HG02852 (cell line): ENCODE results near the gene RFX5.
A peak's percentile ranks its signal among the peaks of the same experiment; 100 is the strongest.
"Not testable (repeated sequence)": the region's sequence is repeated elsewhere in the genome, so short reads cannot be mapped to it uniquely, and the experiment has no call there.

Experiments
- ATAC-seq: cut with Tn5 transposase; IDR thresholded peaks from one replicate; pipeline ENCODE4 v1.9.1; 2021; ENCODE audit warnings: mild to moderate bottlenecking, moderate library complexity; ENCODE audit not compliant: unreplicated experiment

The RFX5 gene

GRCh38 chr1:151346769-151347522, at the start of gene RFX5:
RFX5 (minus strand) TSS chr1:151347252; CDS start chr1:151346320, 932 bp downstream.
- peak; percentile 95 for ATAC-seq

- not testable (repeated sequence) for ATAC-seq
These were observed 49.2 kb upstream of the RFX5 start for GRCh38 chr1:151396265-151396664.

GRCh38 chr1:151393583-151393982, 46.5 kb upstream of the RFX5 start:
- ATAC-seq = no peak

DNA sequence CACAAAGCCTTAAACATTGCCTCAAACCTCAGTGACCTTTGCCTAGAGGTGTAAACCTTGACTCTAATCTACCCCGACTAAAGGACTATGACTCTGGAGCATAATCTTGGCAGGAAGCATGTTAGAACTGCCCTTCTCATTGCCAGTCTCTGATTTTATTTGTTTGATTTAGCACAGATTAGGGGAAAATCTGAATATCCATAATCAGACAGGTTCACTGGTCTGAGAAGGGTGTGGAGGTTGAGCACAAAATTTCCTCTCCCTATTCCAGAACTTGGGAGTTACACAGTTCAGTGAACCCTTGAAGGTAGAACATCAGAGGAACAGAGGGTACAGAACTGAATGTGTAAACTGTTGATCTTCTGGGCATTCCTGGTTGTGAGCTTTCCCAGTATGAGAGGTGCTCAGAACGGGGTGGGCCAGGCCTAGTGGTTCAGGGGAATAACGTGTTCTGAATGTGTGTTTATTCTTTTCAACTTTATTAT, 44.1 kb upstream of the RFX5 start:
- no peak for ATAC-seq

GRCh38 chr1:151390221-151391078, 43.4 kb upstream of the RFX5 start:
- not testable (repeated sequence) for ATAC-seq

- ATAC-seq = no peak
These were observed 39.0 kb upstream of the RFX5 start for GRCh38 chr1:151386002-151386401.

GRCh38 chr1:151384584-151384983, 37.5 kb upstream of the RFX5 start:
- no peak for ATAC-seq

DNA sequence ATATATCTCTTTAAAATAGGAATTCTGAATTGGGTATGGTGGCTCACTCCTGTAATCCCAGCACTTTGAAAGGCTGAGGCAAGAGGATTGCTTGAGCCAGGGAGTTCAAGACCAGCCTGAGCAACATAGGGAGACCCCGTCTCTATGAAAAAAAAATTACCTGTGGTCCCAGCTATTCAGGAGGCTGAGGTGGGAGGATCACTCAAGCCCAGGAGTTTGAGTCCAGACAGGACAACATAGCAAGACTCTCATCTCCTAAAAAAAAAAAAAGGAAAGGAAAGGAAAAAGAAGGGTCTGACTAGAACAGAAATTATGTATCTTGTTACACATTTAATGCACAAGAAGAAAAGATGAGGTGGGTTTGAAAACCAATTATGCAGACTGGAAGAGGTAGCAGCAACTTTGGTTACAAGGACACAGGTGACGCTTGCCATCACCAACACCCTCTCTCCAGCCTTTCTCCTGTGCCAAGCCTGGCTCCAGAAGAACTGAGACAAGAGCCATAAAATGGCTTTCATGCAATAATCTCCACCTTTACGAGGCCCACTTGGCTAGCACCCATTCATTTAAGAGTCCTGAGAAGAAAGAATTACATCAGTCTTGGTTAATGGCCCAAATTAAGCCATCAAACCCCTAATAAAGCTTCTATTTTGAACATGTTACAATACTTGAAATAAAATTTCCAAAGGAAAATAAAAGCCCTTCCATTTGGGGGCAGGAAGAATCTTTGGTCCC, 30.3 kb upstream of the RFX5 start:
- no peak for ATAC-seq

GRCh38 chr1:151373196-151373595, 26.1 kb upstream of the RFX5 start:
- no peak for ATAC-seq

DNA sequence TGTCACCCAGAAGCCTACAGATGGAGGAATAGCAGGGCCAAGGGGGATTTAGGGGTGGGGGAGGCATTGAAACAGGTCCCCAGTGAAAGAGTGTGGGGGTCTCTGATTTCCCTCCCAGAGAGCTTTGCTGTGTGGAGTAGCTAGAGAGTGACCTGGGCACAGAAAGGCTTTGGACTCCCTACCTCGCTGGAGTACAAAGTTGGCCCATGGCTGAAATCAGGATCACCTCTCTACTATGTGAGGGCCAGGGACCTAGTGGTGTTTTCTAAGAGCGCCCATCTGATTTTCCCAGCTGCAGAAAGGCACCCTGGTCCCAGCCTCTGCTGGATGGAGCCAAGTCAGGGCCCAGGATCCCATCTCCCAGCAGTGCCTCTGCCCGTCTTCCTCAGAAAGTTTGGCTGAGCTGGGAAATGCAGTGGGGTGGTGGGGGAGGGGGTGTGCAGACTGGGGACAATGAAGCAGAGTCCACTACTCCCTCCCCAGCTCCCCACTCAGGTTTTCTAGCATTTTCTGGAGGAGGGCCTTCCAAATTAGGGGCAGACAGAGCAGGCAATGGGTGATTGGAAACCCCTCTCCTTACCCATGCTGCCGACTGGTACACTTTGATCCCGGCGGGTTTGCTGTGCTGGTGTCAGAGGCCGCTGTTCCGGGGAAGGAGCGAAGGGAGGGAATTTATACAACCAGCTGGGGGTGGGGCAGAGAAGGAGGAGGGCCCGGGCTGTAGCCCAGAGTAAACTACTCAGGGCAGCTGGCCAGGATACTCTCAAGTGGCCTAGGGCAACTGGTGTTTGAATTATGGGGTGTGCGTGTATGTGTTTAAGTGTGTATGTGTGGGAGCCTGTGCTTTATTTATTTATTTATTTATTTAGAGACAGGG, 25.2 kb upstream of the RFX5 start, which contains the start of gene SELENBP1:
Gene SELENBP1, minus strand, starts transcription at position 648 of the 877 bp plus-strand sequence. Its CDS starts 64 bp downstream, at position 584.
- ATAC-seq = no peak

DNA sequence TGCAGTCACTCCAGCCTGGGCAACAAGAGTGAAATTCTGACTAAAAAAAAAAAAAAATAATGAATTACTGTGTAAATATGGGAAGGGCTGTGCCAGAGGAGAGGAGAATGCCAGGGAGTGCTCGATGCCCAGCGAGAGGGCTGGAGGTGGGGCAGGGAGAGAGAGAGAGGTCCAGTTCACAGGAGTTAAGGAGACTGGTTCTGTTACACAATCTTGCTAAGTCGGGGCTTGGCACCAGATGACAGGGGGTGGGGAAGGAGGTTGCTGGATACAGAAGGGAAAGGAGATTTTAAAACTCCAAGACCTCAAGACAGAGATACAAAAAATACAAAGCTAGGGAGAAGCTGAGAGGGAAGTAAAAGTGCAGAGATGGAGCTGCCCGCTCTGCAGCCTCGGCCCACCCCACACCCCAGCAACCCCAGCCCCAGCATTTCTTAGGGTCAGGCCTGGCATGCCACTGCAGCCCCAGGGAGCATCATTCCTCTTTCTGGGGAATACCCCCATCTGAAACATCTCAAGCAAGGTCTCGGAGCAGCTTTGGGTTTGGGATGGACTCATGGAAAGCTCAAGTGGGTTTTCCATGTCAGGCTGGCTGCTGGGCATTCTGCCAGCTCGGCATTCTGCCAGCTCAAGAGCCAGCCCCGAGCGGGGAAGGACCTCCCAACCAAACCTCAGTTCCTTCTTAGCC, 24.5 kb upstream of the RFX5 start:
- no peak for ATAC-seq

DNA sequence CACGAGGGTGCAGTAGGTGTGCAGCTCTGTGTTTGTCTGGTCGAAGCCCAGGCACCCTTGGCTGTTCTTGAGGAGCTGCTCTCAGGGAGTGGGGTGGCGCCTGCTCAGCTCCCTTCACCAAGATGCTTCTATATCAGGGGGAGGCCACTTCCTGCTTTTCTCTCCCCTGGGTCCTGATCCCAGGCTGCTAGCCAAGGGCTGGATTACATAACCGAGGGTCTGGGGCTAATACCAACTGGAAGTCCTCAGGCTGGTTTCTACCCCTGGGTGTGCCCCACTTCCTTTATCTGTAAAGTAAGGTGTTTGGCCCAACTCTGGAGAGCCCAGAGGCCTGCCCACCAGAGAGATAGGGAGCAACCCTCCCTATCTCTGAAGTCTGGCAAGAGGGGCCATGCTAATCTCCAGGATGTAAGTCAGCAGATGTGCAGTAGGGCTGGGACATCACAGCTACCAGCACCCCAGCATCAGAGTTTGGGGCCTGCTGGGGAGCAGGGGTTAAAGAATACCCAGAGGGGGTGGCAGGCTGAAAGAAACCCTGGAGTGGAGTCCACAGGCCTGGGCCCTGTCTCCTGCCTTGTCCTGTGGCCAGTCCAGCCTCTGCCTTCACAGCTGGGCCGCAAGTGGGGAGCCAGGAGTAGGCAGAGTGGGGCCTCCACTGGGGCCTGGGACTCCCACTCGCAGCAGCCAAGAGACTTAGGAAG, 23.3 kb upstream of the RFX5 start:
- ATAC-seq = no peak

GRCh38 chr1:151369621-151370048, 22.6 kb upstream of the RFX5 start:
- no peak for ATAC-seq

DNA sequence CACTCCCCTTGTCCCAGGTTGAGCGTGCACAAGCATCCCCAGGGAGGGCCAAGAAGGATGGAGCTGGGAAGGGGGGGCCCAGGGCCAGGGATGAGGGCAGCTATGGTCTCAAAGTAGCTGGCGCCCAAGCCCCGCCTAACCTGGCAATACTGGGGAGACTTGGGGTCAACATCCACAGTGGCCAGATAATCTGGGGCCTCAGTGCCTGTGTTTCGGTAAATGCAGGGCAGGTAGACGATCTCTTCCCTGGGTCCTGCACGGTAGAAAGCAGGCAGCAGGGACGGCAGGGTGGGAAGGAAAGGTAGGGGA, 22.2 kb upstream of the RFX5 start:
- no peak for ATAC-seq

DNA sequence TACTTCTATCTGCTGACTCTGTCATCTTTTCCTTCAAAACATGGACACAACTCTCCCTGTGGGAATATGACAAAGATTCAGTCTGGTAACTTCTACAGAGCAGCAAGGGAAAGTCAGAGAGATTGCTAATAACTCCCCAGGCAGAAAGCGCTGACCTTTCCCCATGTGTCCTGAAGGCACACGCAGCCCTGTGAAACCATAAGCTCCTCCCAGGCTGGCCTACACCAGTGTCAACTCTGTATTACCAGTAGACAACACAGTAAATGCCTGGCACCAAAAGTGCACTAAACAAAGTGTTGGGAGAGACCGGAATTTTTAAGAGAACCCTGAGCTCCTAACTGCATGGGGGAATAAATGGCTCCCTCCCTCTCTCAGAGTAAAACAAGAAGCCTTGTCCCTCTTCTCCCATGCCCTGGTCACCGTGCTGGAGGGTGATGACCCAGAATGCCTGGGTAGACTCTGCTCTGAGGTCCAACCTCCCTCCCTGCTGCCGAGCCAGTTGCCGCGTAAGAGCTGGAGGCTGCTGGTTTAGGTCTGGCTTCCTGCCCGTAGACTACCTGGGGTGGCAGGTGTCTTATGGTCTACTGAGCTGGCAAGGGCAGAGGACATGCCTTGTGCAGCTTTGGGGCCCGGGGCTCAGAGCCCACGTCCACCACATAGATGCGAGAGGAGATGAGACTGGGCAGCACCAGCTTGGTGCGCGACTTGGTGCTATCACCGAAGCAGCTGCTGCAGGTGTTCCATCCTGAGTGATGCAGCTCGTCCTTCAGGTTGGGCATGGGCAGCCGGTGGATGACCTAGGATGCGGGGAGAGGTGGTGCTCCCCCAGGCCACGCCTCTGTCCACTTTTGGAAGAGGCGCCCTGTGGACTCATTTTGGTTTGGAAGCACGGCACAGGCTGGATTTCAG, 21.6 kb upstream of the RFX5 start:
- no peak for ATAC-seq

- ATAC-seq = no peak
These were observed 20.8 kb upstream of the RFX5 start for GRCh38 chr1:151367658-151368392.

- ATAC-seq = no peak
These were observed 17.9 kb upstream of the RFX5 start for GRCh38 chr1:151364996-151365395.
